ENCODE data around the gene MET.

- TF ChIP-seq CTCF (IDR thresholded peaks at IDR 0.05) (no peak), POLR2A (IDR thresholded peaks at IDR 0.05) (no peak)
Observed at GRCh38 chr7:116698930-116699721, 27.1 kb downstream of the MET start.
